ENCODE measurements around the gene TRAP1.

TRAP1 gene

GRCh38 chr16:3651461-3652372, 65.6 kb downstream of the TRAP1 start:
- H3K27me3 ChIP-seq (replicated peaks in 2 of 5; ENCODE audit: control insufficient read depth in 4 of 5, insufficient read depth in 5 of 5, low read length in 4 of 5): no peaks in the 10 kb centered on the region
- peaks cover 2 to 43% (median 27%) of the 10 kb centered on the region in 4 experiments for H3K36me3 ChIP-seq (ENCODE audit: control insufficient read depth in 4 of 4, insufficient read depth in 4 of 4, low read length in 3 of 4)
- 89% methylated on average over 16 of the region's 18 CpGs for WGBS (ENCODE audit: insufficient coverage)
- ChIA-PET POLR2A (no interaction called here), CTCF (no interaction called here)
- H3K4me1 ChIP-seq (ENCODE audit: control extremely low read depth in 1 of 4, control insufficient read depth in 4 of 4, insufficient read depth in 4 of 4, low read length in 3 of 4): no peaks in the 10 kb centered on the region
- no peaks in the 10 kb centered on the region for H3K9me3 ChIP-seq (ENCODE audit: control extremely low read depth in 1 of 5, control insufficient read depth in 4 of 5, insufficient read depth in 2 of 5, low read depth in 1 of 5, low read length in 4 of 5)
- H3K4me3 ChIP-seq (ENCODE audit: control insufficient read depth in 1 of 7, extremely low read depth in 1 of 7, insufficient read depth in 4 of 7, low read depth in 2 of 7, low read length in 6 of 7): no peak overlapping the region
- no peak overlapping the region for H3K27ac ChIP-seq (ENCODE audit: insufficient read depth in 1 of 2, low read depth in 1 of 2, low read length in 2 of 2, poor library complexity in 1 of 2, severe bottlenecking in 2 of 2)
- DNase-seq: no peak

DNA sequence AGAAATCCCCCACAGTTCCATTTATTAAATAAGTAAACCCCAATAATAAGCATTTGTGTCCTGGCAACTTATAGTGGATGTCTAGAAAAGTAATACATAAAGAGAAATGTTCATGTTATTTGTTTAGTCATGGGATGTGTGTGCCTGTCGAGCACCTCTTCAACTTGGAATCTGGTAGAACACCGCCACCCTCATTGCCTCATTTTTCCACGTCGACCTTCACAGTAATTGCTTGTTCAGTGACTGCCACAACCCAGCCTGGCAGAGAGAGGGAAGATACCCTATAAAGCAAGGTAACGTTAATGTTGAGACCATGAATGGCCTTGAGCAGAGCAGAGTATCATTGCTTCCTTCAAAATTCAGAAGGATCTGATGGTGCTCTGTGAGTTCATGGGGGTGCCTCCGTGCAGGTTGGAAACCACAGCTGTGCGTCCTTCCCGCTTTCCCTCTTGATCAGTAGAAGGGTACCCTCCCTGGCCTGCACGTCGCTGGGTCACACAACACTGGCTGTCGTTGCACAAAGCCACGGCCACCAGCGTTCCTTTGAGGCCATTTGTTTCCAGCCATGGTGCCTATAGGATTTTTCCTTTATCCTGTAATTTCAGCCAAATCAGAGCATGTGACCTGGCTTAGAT, 66.6 kb downstream of the TRAP1 start:
- Histone ChIP-seq H3K27me3 (replicated peaks in 2 of 5; ENCODE audit: control insufficient read depth in 4 of 5, insufficient read depth in 5 of 5, low read length in 4 of 5) (no peaks in the 10 kb centered on the region), H3K36me3 (ENCODE audit: control insufficient read depth in 4 of 4, insufficient read depth in 4 of 4, low read length in 3 of 4) (peaks cover 2 to 37% (median 22%) of the 10 kb centered on the region in 4 experiments), H3K4me3 (ENCODE audit: control insufficient read depth in 1 of 7, extremely low read depth in 1 of 7, insufficient read depth in 4 of 7, low read depth in 2 of 7, low read length in 6 of 7) (no peak overlapping the region), H3K27ac (ENCODE audit: insufficient read depth in 1 of 2, low read depth in 1 of 2, low read length in 2 of 2, poor library complexity in 1 of 2, severe bottlenecking in 2 of 2) (no peak overlapping the region), H3K4me1 (ENCODE audit: control extremely low read depth in 1 of 4, control insufficient read depth in 4 of 4, insufficient read depth in 4 of 4, low read length in 3 of 4) (no peaks in the 10 kb centered on the region), H3K9me3 (ENCODE audit: control extremely low read depth in 1 of 5, control insufficient read depth in 4 of 5, insufficient read depth in 2 of 5, low read depth in 1 of 5, low read length in 4 of 5) (no peaks in the 10 kb centered on the region)
- DNase-seq: no peak
- POLR2A ChIA-PET: no interaction called here
- 97% methylated on average over 12 of the region's 13 CpGs for WGBS (ENCODE audit: insufficient coverage)
- CTCF ChIA-PET: no interaction called here

- ChIA-PET CTCF (interaction anchor here (0.9 to 1.6 kb wide), 4 partner anchors 9 to 16 kb away, joined by 3 to 5 read pairs (median 4); no protein-coding TSS in a partner anchor), POLR2A (no interaction called here)
- Histone ChIP-seq H3K9me3 (ENCODE audit: control extremely low read depth in 1 of 5, control insufficient read depth in 4 of 5, insufficient read depth in 2 of 5, low read depth in 1 of 5, low read length in 4 of 5) (no peaks in the 10 kb centered on the region), H3K4me3 (ENCODE audit: control insufficient read depth in 1 of 7, extremely low read depth in 1 of 7, insufficient read depth in 4 of 7, low read depth in 2 of 7, low read length in 6 of 7) (no peak overlapping the region), H3K27me3 (replicated peaks in 2 of 5; ENCODE audit: control insufficient read depth in 4 of 5, insufficient read depth in 5 of 5, low read length in 4 of 5) (no peaks in the 10 kb centered on the region), H3K27ac (ENCODE audit: insufficient read depth in 1 of 2, low read depth in 1 of 2, low read length in 2 of 2, poor library complexity in 1 of 2, severe bottlenecking in 2 of 2) (no peak overlapping the region), H3K4me1 (ENCODE audit: control extremely low read depth in 1 of 4, control insufficient read depth in 4 of 4, insufficient read depth in 4 of 4, low read length in 3 of 4) (no peaks in the 10 kb centered on the region), H3K36me3 (ENCODE audit: control insufficient read depth in 4 of 4, insufficient read depth in 4 of 4, low read length in 3 of 4) (peaks cover 2 to 30% (median 16%) of the 10 kb centered on the region in 4 experiments)
- 96% methylated on average over 11 of the region's 15 CpGs for WGBS (ENCODE audit: insufficient coverage)
- no peak for DNase-seq
These were observed 70.9 kb downstream of the TRAP1 start for GRCh38 chr16:3646348-3646920.

GRCh38 chr16:3645504-3646347, 71.6 kb downstream of the TRAP1 start:
- Histone ChIP-seq H3K4me1 (ENCODE audit: control extremely low read depth in 1 of 4, control insufficient read depth in 4 of 4, insufficient read depth in 4 of 4, low read length in 3 of 4) (no peaks in the 10 kb centered on the region), H3K36me3 (ENCODE audit: control insufficient read depth in 4 of 4, insufficient read depth in 4 of 4, low read length in 3 of 4) (peaks cover under 1 to 31% (median 18%) of the 10 kb centered on the region in 4 experiments), H3K27me3 (replicated peaks in 2 of 5; ENCODE audit: control insufficient read depth in 4 of 5, insufficient read depth in 5 of 5, low read length in 4 of 5) (no peaks in the 10 kb centered on the region), H3K27ac (ENCODE audit: insufficient read depth in 1 of 2, low read depth in 1 of 2, low read length in 2 of 2, poor library complexity in 1 of 2, severe bottlenecking in 2 of 2) (no peak overlapping the region), H3K9me3 (ENCODE audit: control extremely low read depth in 1 of 5, control insufficient read depth in 4 of 5, insufficient read depth in 2 of 5, low read depth in 1 of 5, low read length in 4 of 5) (no peaks in the 10 kb centered on the region), H3K4me3 (ENCODE audit: control insufficient read depth in 1 of 7, extremely low read depth in 1 of 7, insufficient read depth in 4 of 7, low read depth in 2 of 7, low read length in 6 of 7) (no peak overlapping the region)
- CTCF ChIA-PET: interaction anchor here (0.9 to 1.6 kb wide), 4 partner anchors 8 to 16 kb away, joined by 3 to 5 read pairs (median 4); no protein-coding TSS in a partner anchor
- WGBS (ENCODE audit: insufficient coverage): 93% methylated on average over 14 of the region's 19 CpGs
- no peak for DNase-seq
- POLR2A ChIA-PET: interaction anchor here (0.6 kb wide), 1 partner anchor 15 kb away, joined by 4 read pairs; no protein-coding TSS in a partner anchor

DNA sequence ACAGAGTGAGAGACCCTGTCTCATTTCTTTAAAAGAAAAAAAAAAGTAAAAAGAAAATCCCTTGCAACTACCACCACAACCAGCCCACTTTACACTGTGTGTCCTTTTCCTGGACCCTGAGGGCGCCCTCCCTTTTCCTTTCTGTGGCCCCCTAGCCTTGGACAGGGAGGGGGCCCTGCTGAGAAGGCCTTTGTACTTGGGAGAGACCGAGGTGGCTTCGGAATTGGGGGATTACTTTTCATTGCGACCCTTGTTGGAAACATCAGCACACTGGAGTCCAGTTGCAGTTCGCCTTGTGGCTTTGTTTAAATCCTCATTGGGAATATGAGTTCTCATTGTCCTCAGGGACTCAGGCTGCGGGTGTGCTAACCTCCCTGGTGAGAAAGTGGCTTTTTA, 72.2 kb downstream of the TRAP1 start:
- H3K27me3 ChIP-seq (replicated peaks in 2 of 5; ENCODE audit: control insufficient read depth in 4 of 5, insufficient read depth in 5 of 5, low read length in 4 of 5): no peaks in the 10 kb centered on the region
- WGBS (ENCODE audit: insufficient coverage): 85% methylated on average over 5 of the region's 6 CpGs
- H3K27ac ChIP-seq (ENCODE audit: insufficient read depth in 1 of 2, low read depth in 1 of 2, low read length in 2 of 2, poor library complexity in 1 of 2, severe bottlenecking in 2 of 2): no peak overlapping the region
- CTCF ChIA-PET: interaction anchor here (1.6 kb wide), 1 partner anchor 15 kb away, joined by 4 read pairs; no protein-coding TSS in a partner anchor
- no peak overlapping the region for H3K4me3 ChIP-seq (ENCODE audit: control insufficient read depth in 1 of 7, extremely low read depth in 1 of 7, insufficient read depth in 4 of 7, low read depth in 2 of 7, low read length in 6 of 7)
- H3K4me1 ChIP-seq (ENCODE audit: control extremely low read depth in 1 of 4, control insufficient read depth in 4 of 4, insufficient read depth in 4 of 4, low read length in 3 of 4): no peaks in the 10 kb centered on the region
- DNase-seq: no peak
- H3K36me3 ChIP-seq (ENCODE audit: control insufficient read depth in 4 of 4, insufficient read depth in 4 of 4, low read length in 3 of 4): peaks cover 0 to 35% (median 20%) of the 10 kb centered on the region in 4 experiments
- POLR2A ChIA-PET: interaction anchor here (0.6 kb wide), 1 partner anchor 14 kb away, joined by 4 read pairs; no protein-coding TSS in a partner anchor
- H3K9me3 ChIP-seq (ENCODE audit: control extremely low read depth in 1 of 5, control insufficient read depth in 4 of 5, insufficient read depth in 2 of 5, low read depth in 1 of 5, low read length in 4 of 5): no peaks in the 10 kb centered on the region

- POLR2A ChIA-PET: no interaction called here
These were observed 74.1 kb downstream of the TRAP1 start for GRCh38 chr16:3643095-3643730.

More at GRCh38 chr16:3643095-3643730, 74.1 kb downstream of the TRAP1 start:
- Histone ChIP-seq H3K4me1 (ENCODE audit: control extremely low read depth in 1 of 4, control insufficient read depth in 4 of 4, insufficient read depth in 4 of 4, low read length in 3 of 4) (peaks cover 0 to under 1% (median 0%) of the 10 kb centered on the region in 4 experiments), H3K36me3 (ENCODE audit: control insufficient read depth in 4 of 4, insufficient read depth in 4 of 4, low read length in 3 of 4) (peaks cover 0 to 35% (median 20%) of the 10 kb centered on the region in 4 experiments), H3K27me3 (replicated peaks in 2 of 5; ENCODE audit: control insufficient read depth in 4 of 5, insufficient read depth in 5 of 5, low read length in 4 of 5) (no peaks in the 10 kb centered on the region), H3K4me3 (ENCODE audit: control insufficient read depth in 1 of 7, extremely low read depth in 1 of 7, insufficient read depth in 4 of 7, low read depth in 2 of 7, low read length in 6 of 7) (no peak overlapping the region), H3K27ac (ENCODE audit: insufficient read depth in 1 of 2, low read depth in 1 of 2, low read length in 2 of 2, poor library complexity in 1 of 2, severe bottlenecking in 2 of 2) (no peak overlapping the region), H3K9me3 (ENCODE audit: control extremely low read depth in 1 of 5, control insufficient read depth in 4 of 5, insufficient read depth in 2 of 5, low read depth in 1 of 5, low read length in 4 of 5) (no peaks in the 10 kb centered on the region)
- CTCF ChIA-PET: interaction anchor here (1.5 kb wide), 1 partner anchor 10 kb away, joined by 5 read pairs; no protein-coding TSS in a partner anchor
- DNase-seq: no peak
- 96% methylated on average over 13 of the region's 14 CpGs for WGBS (ENCODE audit: insufficient coverage)
